HepG2 (cell line): ENCODE measurements around the gene ARMCX1. TPM values are rescaled to one million over a fixed set of nuclear protein-coding genes. Genes with fewer than 3 reads are reported as not detected.

Experiments used
- ATAC-seq: fragments of 200-7000 bp; cut with Tn5 transposase; 3 replicates; pipeline ENCODE4 v1.9.1; 2020; ENCODE audit warnings: mild to moderate bottlenecking, moderate library complexity
- BruUV-seq: library from RNA; stranded (reverse); fragments of 400-500 nt; replicated peaks from 2 replicates; lab custom pipeline; 2021; lab: Mats Ljungman, UMichigan
- CTCF ChIA-PET: fragments of 300-600 bp; formaldehyde crosslinking; extraction: SDS; loops from one replicate; lab custom pipeline; 2021; ENCODE audit warnings: low total read pairs, inconsistent platforms, low intra/inter-chr PET ratio; lab: Yijun Ruan, JAX
- POLR2A ChIA-PET: fragments of 350-600 bp; sonication (Branson Sonifier 250); formaldehyde crosslinking; loops from one replicate; lab custom pipeline; 2020; ENCODE audit warnings: antibody characterized with exemption, inconsistent platforms; lab: Yijun Ruan, JAX
- DNase-seq: peaks from one replicate; pipeline ENCODE4 v3.0.0-alpha.2; 2015; ENCODE audit warnings: low spot score
- FAIRE-seq: peaks from 3 replicates; lab custom pipeline; 2011; peaks lifted over from hg19 to GRCh38; lab: Jason Lieb, UNC
- H2AFZ ChIP-seq: one replicate; pipeline ENCODE4 v1.6.1; 2011; ENCODE audit warnings: low read length, inconsistent platforms
- H3K27ac ChIP-seq: fragments of 300-600 bp; 3 replicates; pipeline ENCODE4 v1.8.0; 2011; ENCODE audit warnings: mixed run types, mild to moderate bottlenecking, mixed read lengths, low read length, inconsistent platforms; ENCODE audit not compliant: insufficient read depth; ENCODE audit errors: extremely low read length
- H3K27me3 ChIP-seq, 2 experiments: fragments of 200-600 bp in 1 of 2; 2 replicates in 1 of 2; 3 replicates in 1 of 2; pipeline versions ENCODE4 v1.6.0 to v1.8.0; 2011; ENCODE audit warnings: low read length in 2 of 2, mild to moderate bottlenecking in 2 of 2, moderate library complexity in 2 of 2, inconsistent platforms in 1 of 2; ENCODE audit not compliant: insufficient read depth in 2 of 2, control insufficient read depth in 1 of 2
- H3K36me3 ChIP-seq, 2 experiments: fragments of 200-600 bp in 1 of 2; replicated peaks in 1 of 2; 2 replicates in 1 of 2; 3 replicates in 1 of 2; pipeline versions ENCODE4 v1.5.1 to v1.8.0; 2011; ENCODE audit warnings: low read length in 2 of 2, inconsistent platforms in 1 of 2; ENCODE audit not compliant: insufficient read depth in 2 of 2, control insufficient read depth in 1 of 2
- H3K4me1 ChIP-seq: 2 replicates; pipeline ENCODE4 v1.5.1; 2012; ENCODE audit warnings: low read length, inconsistent platforms; ENCODE audit not compliant: insufficient read depth
- H3K4me2 ChIP-seq: 2 replicates; pipeline ENCODE4 v1.6.0; 2011; ENCODE audit warnings: low read depth, low read length, inconsistent platforms
- H3K4me3 ChIP-seq, 3 experiments: fragments of 200-600 bp in 1 of 3; sonication (generic), shearing (Covaris generic) in 1 of 3; replicated peaks in 1 of 3; 2 replicates each; pipeline ENCODE4 v1.5.1; 2011 to 2016; ENCODE audit warnings: low read length in 3 of 3, inconsistent platforms in 2 of 3, low read depth in 2 of 3, mild to moderate bottlenecking in 2 of 3, control low read depth in 1 of 3, mixed read lengths in 1 of 3; ENCODE audit not compliant: insufficient read depth in 1 of 3
- H3K79me2 ChIP-seq: one replicate; pipeline ENCODE4 v1.6.1; 2011; ENCODE audit warnings: low read length, inconsistent platforms; ENCODE audit not compliant: insufficient read depth
- H3K9ac ChIP-seq: 2 replicates; pipeline ENCODE4 v1.6.0; 2011; ENCODE audit warnings: mild to moderate bottlenecking, low read depth, low read length, inconsistent platforms; ENCODE audit not compliant: insufficient read depth
- H3K9me3 ChIP-seq: 2 replicates; pipeline ENCODE4 v1.5.1; 2012; ENCODE audit warnings: mild to moderate bottlenecking, low read length
- H4K20me1 ChIP-seq: 2 replicates; pipeline ENCODE4 v1.6.0; 2011; ENCODE audit warnings: inconsistent platforms, mild to moderate bottlenecking, low read length, moderate library complexity; ENCODE audit not compliant: insufficient read depth
- FOXM1 ChIP-seq: sonication (generic); formaldehyde crosslinking; IDR thresholded peaks from 2 replicates; pipeline ENCODE4 v1.5.0; 2020; ENCODE audit warnings: missing genetic modification reagents
- MZF1 ChIP-seq: sonication (generic); formaldehyde crosslinking; IDR thresholded peaks from 2 replicates; pipeline ENCODE4 v1.8.1; 2023; ENCODE audit warnings: mild to moderate bottlenecking, missing genetic modification reagents, borderline replicate concordance
- NONO ChIP-seq, 2 experiments: fragments of 450-650 bp in 1 of 2; sonication (generic) in 1 of 2; formaldehyde crosslinking in 1 of 2; IDR thresholded peaks in 1 of 2; conservative IDR thresholded peaks in 1 of 2; 2 replicates each; pipeline versions ENCODE4 v1.6.1 to v1.8.0; 2017 to 2022; ENCODE audit warnings: mild to moderate bottlenecking in 1 of 2, missing genetic modification reagents in 1 of 2, moderate library complexity in 1 of 2
- RCOR2 ChIP-seq: IDR thresholded peaks from 2 replicates; pipeline ENCODE4 v1.6.1; 2016; ENCODE audit warnings: missing biosample characterization, missing genetic modification reagents
- SKIL ChIP-seq: sonication (generic); formaldehyde crosslinking; IDR thresholded peaks from 2 replicates; pipeline ENCODE4 v1.8.0; 2022; ENCODE audit warnings: missing genetic modification reagents, mild to moderate bottlenecking, moderate library complexity, borderline replicate concordance
- TOPORS ChIP-seq: sonication (generic); formaldehyde crosslinking; IDR thresholded peaks from 2 replicates; pipeline ENCODE4 v1.8.0; 2023; ENCODE audit warnings: mild to moderate bottlenecking, missing genetic modification reagents
- ZNF276 ChIP-seq: sonication (generic); formaldehyde crosslinking; IDR thresholded peaks from 2 replicates; pipeline ENCODE4 v1.4.0; 2020; ENCODE audit warnings: mild to moderate bottlenecking, low read depth, missing genetic modification reagents
- ZNF318 ChIP-seq: sonication (generic); formaldehyde crosslinking; IDR thresholded peaks from 2 replicates; pipeline ENCODE4 v1.4.0; 2020; ENCODE audit warnings: mild to moderate bottlenecking, missing genetic modification reagents
- ZNF572 ChIP-seq: sonication (generic); formaldehyde crosslinking; IDR thresholded peaks from 2 replicates; pipeline ENCODE4 v1.5.1; 2020; ENCODE audit warnings: mild to moderate bottlenecking, missing genetic modification reagents
- ZZZ3 ChIP-seq: sonication (generic); formaldehyde crosslinking; IDR thresholded peaks from 2 replicates; pipeline ENCODE4 v1.4.0; 2020; ENCODE audit warnings: missing genetic modification reagents, mild to moderate bottlenecking, borderline replicate concordance
- WGBS: methylation state at CpG from one replicate; pipeline ENCODE4 v1.1.6; 2017; ENCODE audit warnings: low lambda C conversion rate; 5-methylcytosine and 5-hydroxymethylcytosine counted together
- in situ Hi-C: cut with HindIII; loops from 2 replicates; pipeline ENCODE4 v1.10.0; 2017; ENCODE audit warnings: low pct_unique_long_range_greater_than_20kb; ENCODE audit not compliant: extremely low pct_ligation_motif_present
- intact Hi-C: fragments of 100-400 bp; cut with micrococcal nuclease; formaldehyde crosslinking; loops from one replicate; pipeline ENCODE4 v1.10.0; 2022; ENCODE audit not compliant: unreplicated experiment
- polyA plus RNA-seq, 8 experiments: library from polyadenylated mRNA; depleted of rRNA in 3 of 8; stranded (reverse) in 7 of 8; unstranded in 1 of 8; fragments of >200 nt; fragmentation: Illumina TruSeq in 4 of 8; extraction: Trizol in 4 of 8; gene quantifications; 2 replicates each; pipeline versions ENCODE4 v1.2.1 to v1.2.3, GENCODE V29; 2011 to 2016; ENCODE audit warnings: low read depth in 4 of 8, missing spikeins in 1 of 8, mixed read lengths in 1 of 8; ENCODE audit not compliant: insufficient read depth in 1 of 8
- total RNA-seq, 5 experiments: library from RNA; depleted of rRNA; stranded (reverse); fragments of >200 nt; fragmentation: Illumina TruSeq; extraction: Trizol; gene quantifications; 2 replicates each; pipeline ENCODE4 v1.2.3, GENCODE V29; 2016; ENCODE audit warnings: low read depth in 1 of 5

ARMCX1 gene
- total and polyA plus RNA-seq, 2 of the 13 experiments (the other 11 are each of a cell fraction or from before 2014, with no cell fraction given) = not detected

- 77% methylated on average over 9 of the region's 10 CpGs for WGBS
- in situ Hi-C loops = no loop called here
- TF ChIP-seq ZNF276 (no peak), FOXM1 (CRISPR knock-in tag) (no peak), RCOR2 (CRISPR knock-in tag) (no peak), NONO (IDR thresholded peaks at IDR 0.05) (no peak), NONO (CRISPR knock-in tag; conservative IDR thresholded peaks at IDR 0.05) (no peak), ZNF572 (CRISPR knock-in tag) (no peak), ZNF318 (CRISPR knock-in tag) (no peak), TOPORS (no peak), SKIL (CRISPR knock-in tag) (no peak), ZZZ3 (CRISPR knock-in tag) (no peak), MZF1 (CRISPR knock-in tag) (no peak)
Observed at GRCh38 chrX:101551380-101551767, 1.0 kb downstream of the ARMCX1 start.

More at GRCh38 chrX:101551380-101551767, 1.0 kb downstream of the ARMCX1 start:
- H3K36me3 ChIP-seq = no peaks in the 10 kb centered on the region
- ATAC-seq (no peak), DNase-seq (no peak), FAIRE-seq (no peak)
- H3K4me2 ChIP-seq = no peak overlapping the region
- intact Hi-C loops = no loop called here
- ChIA-PET CTCF (no interaction called here), POLR2A (no interaction called here)
- H3K27ac ChIP-seq = no peak overlapping the region
- H3K27me3 ChIP-seq = peaks cover 0 to 6% of the 10 kb centered on the region in 2 experiments; a peak in 2 of 5 replicates
- H3K4me1 ChIP-seq = no peaks in the 10 kb centered on the region
- no peak overlapping the region for H3K4me3 ChIP-seq
- no peak overlapping the region for H3K9ac ChIP-seq
- no peak overlapping the region for H2AFZ ChIP-seq
- no peaks in the 10 kb centered on the region for H3K9me3 ChIP-seq
- no peaks in the 10 kb centered on the region for H3K79me2 ChIP-seq
- BruUV-seq = no TSS peak
- no peaks in the 10 kb centered on the region for H4K20me1 ChIP-seq
